HEK293T (cell line): Measurements from ENCODE around the gene LRBA.

ENCODE experiments used
- CTCF ChIA-PET: fragments of 350-600 bp; formaldehyde crosslinking; extraction: SDS; loops from one replicate; lab custom pipeline; 2021; ENCODE audit warnings: antibody characterized with exemption, inconsistent platforms; lab: Yijun Ruan, JAX
- POLR2A ChIA-PET: fragments of 350-600 bp; formaldehyde crosslinking; extraction: SDS; loops from one replicate; lab custom pipeline; 2020; ENCODE audit warnings: antibody characterized with exemption, inconsistent platforms; lab: Yijun Ruan, JAX
- DNase-seq: peaks from one replicate; pipeline ENCODE4 v3.0.0; 2012; ENCODE audit warnings: mixed read lengths; ENCODE audit errors: extremely low spot score
- ARNT ChIP-seq: fragments of 450-650 bp; IDR thresholded peaks from 2 replicates; pipeline ENCODE4 v1.6.1; 2017; ENCODE audit warnings: mild to moderate bottlenecking
- BHLHE40 ChIP-seq: fragments of 450-650 bp; IDR thresholded peaks from 2 replicates; pipeline ENCODE4 v1.6.1; 2016; ENCODE audit warnings: mild to moderate bottlenecking, moderate library complexity, borderline replicate concordance
- CTBP1 ChIP-seq: fragments of 450-650 bp; IDR thresholded peaks from 2 replicates; pipeline ENCODE4 v1.6.1; 2016; ENCODE audit warnings: borderline replicate concordance
- ELF4 ChIP-seq: fragments of 450-650 bp; IDR thresholded peaks from 2 replicates; pipeline ENCODE4 v1.6.1; 2017; ENCODE audit warnings: antibody characterized with exemption
- FOXA1 ChIP-seq: fragments of 450-650 bp; IDR thresholded peaks from 2 replicates; pipeline ENCODE4 v1.6.1; 2016; ENCODE audit warnings: mild to moderate bottlenecking
- FOXK2 ChIP-seq: fragments of 450-650 bp; IDR thresholded peaks from 2 replicates; pipeline ENCODE4 v1.6.1; 2016; ENCODE audit warnings: mild to moderate bottlenecking
- FOXM1 ChIP-seq: fragments of 450-650 bp; IDR thresholded peaks from 2 replicates; pipeline ENCODE4 v1.6.1; 2017; ENCODE audit warnings: mild to moderate bottlenecking, borderline replicate concordance
- HDGF ChIP-seq: fragments of 450-650 bp; IDR thresholded peaks from 2 replicates; pipeline ENCODE4 v1.6.1; 2017; ENCODE audit warnings: antibody characterized with exemption, borderline replicate concordance
- L3MBTL2 ChIP-seq: fragments of 450-650 bp; conservative IDR thresholded peaks from 2 replicates; pipeline ENCODE4 v1.6.1; 2016; ENCODE audit warnings: mild to moderate bottlenecking
- LEF1 ChIP-seq: fragments of 450-650 bp; IDR thresholded peaks from 2 replicates; pipeline ENCODE4 v1.6.1; 2017; ENCODE audit warnings: mild to moderate bottlenecking, borderline replicate concordance
- NFRKB ChIP-seq: fragments of 450-650 bp; IDR thresholded peaks from 2 replicates; pipeline ENCODE4 v1.6.1; 2016; ENCODE audit warnings: mild to moderate bottlenecking, moderate library complexity
- SP1 ChIP-seq: fragments of 450-650 bp; IDR thresholded peaks from 2 replicates; pipeline ENCODE4 v1.6.1; 2017
- SUZ12 ChIP-seq: fragments of 450-650 bp; IDR thresholded peaks from 2 replicates; pipeline ENCODE4 v1.6.1; 2016; ENCODE audit warnings: mild to moderate bottlenecking
- TARDBP ChIP-seq: fragments of 450-650 bp; IDR thresholded peaks from 2 replicates; pipeline ENCODE4 v1.6.1; 2016
- ZNF384 ChIP-seq: fragments of 450-650 bp; IDR thresholded peaks from 2 replicates; pipeline ENCODE4 v1.6.1; 2016
- TF ChIP-seq, protein P1 (sequence below): fragments of 450-650 bp; IDR thresholded peaks from 2 replicates; pipeline ENCODE4 v1.6.1; 2016

Gene LRBA

DNA sequence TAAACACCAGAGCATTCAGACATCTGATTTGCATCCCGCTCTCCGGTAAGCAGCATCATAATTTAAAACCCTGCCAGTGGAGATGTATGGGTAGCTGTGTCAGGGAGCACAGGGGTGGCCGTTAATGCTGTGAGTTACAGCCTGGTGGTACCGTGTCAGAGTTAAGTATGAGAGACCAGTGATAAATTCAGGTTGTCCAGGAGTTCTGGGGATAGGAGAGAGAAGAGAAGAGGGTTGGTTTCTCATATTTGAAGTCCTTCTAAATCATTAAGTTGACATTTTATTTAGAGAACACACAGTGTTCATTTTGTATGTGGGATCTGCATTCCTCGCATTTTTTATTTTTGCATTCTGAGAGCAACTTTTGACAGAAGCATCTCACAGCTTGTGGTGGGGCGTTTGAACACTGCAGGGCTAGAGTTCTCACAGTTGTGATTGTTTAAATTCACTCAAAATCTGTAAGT, 779.2 kb downstream of the LRBA start:
- no peak for DNase-seq
- no peak for TF ChIP-seq ZNF384
- no peak for TF ChIP-seq SP1
- TF ChIP-seq L3MBTL2, result no peak
- TF ChIP-seq FOXA1, result no peak
- no peak for TF ChIP-seq LEF1
- TF ChIP-seq ELF4, result no peak
- CTCF ChIA-PET, result no interaction called here
- POLR2A ChIA-PET, result no interaction called here

DNA sequence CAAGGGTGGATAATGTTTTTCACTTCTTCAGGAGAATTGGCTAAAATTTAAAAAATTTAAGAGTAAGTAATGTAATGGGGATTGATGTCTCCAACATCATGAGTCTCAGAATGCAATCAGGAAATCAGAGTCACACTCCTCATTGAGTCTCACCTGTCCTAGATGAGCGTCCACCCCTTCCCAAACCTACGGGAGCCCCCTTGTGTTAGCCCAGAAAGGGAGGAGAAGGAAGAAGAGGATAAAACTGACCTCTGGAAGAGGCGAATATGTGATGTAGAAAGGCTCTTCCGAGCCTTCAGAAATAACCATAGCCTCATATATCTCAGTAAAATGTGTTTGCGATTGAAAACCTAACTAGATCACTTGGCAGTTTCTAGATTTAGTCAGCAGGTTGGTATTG, 779.8 kb downstream of the LRBA start:
- TF ChIP-seq HDGF (no peak), NFRKB (no peak), FOXA1 (no peak), TARDBP (no peak), CTBP1 (no peak), ZNF384 (no peak), SP1 (no peak), LEF1 (no peak), ARNT (no peak), FOXK2 (no peak), BHLHE40 (no peak), ELF4 (no peak), SUZ12 (no peak), L3MBTL2 (no peak), FOXM1 (no peak)
- TF ChIP-seq, protein P1, sequence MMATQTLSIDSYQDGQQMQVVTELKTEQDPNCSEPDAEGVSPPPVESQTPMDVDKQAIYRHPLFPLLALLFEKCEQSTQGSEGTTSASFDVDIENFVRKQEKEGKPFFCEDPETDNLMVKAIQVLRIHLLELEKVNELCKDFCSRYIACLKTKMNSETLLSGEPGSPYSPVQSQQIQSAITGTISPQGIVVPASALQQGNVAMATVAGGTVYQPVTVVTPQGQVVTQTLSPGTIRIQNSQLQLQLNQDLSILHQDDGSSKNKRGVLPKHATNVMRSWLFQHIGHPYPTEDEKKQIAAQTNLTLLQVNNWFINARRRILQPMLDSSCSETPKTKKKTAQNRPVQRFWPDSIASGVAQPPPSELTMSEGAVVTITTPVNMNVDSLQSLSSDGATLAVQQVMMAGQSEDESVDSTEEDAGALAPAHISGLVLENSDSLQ, result no peak
- ChIA-PET POLR2A (no interaction called here), CTCF (no interaction called here)
- DNase-seq, result no peak

DNA sequence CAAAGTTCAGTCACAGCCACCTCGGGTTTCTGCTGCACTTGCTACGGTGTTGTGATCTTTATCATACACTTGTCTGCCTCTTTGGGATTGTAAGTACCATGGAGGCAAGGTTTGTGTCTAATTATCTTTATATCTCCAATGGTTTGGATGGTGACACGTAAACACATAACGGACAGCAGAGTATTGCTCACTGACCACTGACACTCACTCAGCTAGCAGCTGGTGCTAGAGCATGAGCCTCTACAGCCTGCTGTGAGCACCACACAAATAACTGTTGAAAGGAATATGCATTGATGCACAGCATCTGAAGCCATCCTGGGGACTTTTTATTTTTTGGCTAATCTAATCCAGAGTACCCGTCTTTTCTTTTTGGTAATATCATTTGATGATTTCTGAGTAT, 780.8 kb downstream of the LRBA start:
- CTCF ChIA-PET, result interaction anchor here (1.4 kb wide), 1 partner anchor 10 kb away, joined by 5 read pairs; no protein-coding TSS in a partner anchor

DNA sequence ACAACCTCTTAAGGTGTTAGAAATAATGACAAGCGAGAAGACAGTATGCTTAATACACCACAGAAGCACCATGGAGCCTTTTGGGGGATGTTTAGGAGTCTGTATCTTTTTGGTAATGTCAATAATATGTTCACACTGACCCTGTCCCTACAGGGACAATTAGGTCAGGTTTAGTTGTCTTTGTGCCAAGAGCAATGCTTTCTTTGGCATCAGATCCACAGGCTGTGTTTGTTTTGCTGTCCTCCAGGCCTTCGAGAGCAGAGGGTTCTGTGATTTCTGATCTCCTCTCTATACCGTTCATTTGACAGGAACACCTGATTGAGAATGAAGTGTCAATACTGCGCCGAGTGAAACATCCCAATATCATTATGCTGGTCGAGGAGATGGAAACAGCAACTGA, 783.1 kb downstream of the LRBA start:
- CTCF ChIA-PET, result no interaction called here
- POLR2A ChIA-PET, result no interaction called here
- no peak for TF ChIP-seq HDGF
- no peak for TF ChIP-seq L3MBTL2
- no peak for TF ChIP-seq ZNF384
- TF ChIP-seq FOXM1, result no peak
- TF ChIP-seq SUZ12, result no peak
- TF ChIP-seq CTBP1, result no peak
- no peak for DNase-seq

More for the DNA sequence above, 780.8 kb downstream of the LRBA start:
- no peak for DNase-seq
- POLR2A ChIA-PET, result no interaction called here
- TF ChIP-seq FOXM1 (no peak), NFRKB (no peak), FOXA1 (no peak), HDGF (no peak), SUZ12 (no peak)

DNA sequence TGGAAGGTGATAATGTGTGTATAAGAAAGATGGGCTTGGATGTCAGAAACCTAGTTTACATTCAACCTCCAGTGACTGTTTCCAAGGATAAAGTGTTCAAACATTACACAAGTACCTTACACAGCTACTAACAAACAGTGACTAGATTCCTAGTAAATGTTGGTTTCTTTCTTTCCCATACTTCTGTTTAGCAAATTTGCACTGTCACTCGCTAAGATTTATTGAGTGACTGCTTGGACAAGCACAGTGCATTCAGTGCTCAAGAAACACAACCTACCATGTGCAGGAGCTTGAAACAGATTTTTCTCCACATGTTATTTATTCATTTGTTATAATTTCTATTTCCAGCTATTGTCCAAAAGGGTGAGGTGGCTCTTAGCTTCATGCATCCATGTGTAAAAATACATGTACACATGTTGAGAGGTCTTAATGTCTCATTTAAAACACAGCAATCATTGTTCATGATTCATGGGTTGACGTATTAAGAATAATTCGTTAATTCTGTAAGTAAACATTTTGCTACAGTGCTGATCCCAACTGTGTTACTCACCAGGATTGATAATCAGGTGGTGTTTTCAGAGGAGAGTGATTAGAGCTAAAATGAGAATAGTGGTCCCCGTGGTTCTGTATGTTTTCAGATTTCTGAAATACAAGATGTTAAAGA, 783.8 kb downstream of the LRBA start:
- TF ChIP-seq SUZ12, result no peak
- TF ChIP-seq, protein P1, result peak; percentile 48; the same call in 1 of the 2 replicates
- CTCF ChIA-PET, result interaction anchor here (1.5 kb wide), 1 partner anchor 11 kb away, joined by 4 read pairs; no protein-coding TSS in a partner anchor
- DNase-seq, result no peak
- POLR2A ChIA-PET, result no interaction called here

DNA sequence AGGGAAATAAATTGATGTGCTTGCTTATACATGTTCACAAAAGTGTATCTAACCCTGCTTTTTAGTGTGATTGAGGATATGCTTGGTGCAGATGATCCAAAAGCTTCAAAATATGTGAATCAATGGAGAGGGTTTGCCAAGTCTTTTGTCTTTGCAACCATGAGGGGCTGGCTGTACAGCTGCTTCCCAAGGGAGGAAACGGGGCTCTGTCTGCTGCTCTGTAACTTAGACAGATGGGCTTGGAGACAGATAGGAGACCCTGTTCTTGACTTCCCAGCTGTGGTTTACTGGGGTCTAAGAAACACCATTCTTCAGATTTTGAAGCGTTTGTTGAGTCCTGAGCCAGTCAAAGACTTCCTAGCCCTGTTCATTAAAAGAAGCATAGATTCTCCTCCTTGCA, 784.5 kb downstream of the LRBA start:
- TF ChIP-seq TARDBP (no peak), ARNT (no peak)
- ChIA-PET POLR2A (no interaction called here), CTCF (interaction anchor here (1.5 kb wide), 1 partner anchor 12 kb away, joined by 4 read pairs; no protein-coding TSS in a partner anchor)
- no peak for DNase-seq

DNA sequence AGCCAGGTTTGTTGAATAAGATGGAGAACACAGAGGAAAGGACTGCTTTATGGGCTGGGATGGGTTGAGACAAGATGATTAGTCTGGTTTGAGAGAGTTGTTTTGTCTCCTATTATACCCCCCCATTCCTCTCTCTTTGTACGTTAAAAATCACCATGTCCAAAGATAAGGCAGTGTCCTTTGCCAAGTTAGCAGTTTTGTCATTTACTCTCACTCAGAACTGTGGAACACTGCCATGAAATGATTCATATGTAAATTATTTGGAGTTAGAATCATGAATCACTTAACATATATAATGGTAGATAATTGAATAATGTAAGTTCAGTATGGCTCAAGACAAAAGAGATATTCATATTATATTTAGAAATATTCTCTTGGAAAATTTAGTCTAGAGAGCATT, 785.6 kb downstream of the LRBA start:
- no peak for TF ChIP-seq CTBP1
- TF ChIP-seq SUZ12, result no peak
- no peak for TF ChIP-seq L3MBTL2
- no peak for TF ChIP-seq LEF1
- TF ChIP-seq ZNF384, result no peak
- TF ChIP-seq TARDBP, result no peak
- TF ChIP-seq, protein P1, result no peak
- no peak for TF ChIP-seq ELF4
- no peak for TF ChIP-seq FOXK2
- no peak for TF ChIP-seq ARNT
- TF ChIP-seq SP1, result no peak
- no peak for TF ChIP-seq BHLHE40
- TF ChIP-seq HDGF, result no peak
- ChIA-PET CTCF (no interaction called here), POLR2A (no interaction called here)
- no peak for DNase-seq
